Superior temporal gyrus (tissue), 1 donor: ENCODE results near the gene PCED1B.
"Not testable (repeated sequence)": the region's sequence is repeated elsewhere in the genome, so short reads cannot be mapped to it uniquely, and the experiment has no call there.

Experiments used
- DNase-seq: peaks from one replicate; pipeline ENCODE4 v3.0.0-alpha.2; 2016; ENCODE audit errors: extremely low spot score

Gene PCED1B

DNA sequence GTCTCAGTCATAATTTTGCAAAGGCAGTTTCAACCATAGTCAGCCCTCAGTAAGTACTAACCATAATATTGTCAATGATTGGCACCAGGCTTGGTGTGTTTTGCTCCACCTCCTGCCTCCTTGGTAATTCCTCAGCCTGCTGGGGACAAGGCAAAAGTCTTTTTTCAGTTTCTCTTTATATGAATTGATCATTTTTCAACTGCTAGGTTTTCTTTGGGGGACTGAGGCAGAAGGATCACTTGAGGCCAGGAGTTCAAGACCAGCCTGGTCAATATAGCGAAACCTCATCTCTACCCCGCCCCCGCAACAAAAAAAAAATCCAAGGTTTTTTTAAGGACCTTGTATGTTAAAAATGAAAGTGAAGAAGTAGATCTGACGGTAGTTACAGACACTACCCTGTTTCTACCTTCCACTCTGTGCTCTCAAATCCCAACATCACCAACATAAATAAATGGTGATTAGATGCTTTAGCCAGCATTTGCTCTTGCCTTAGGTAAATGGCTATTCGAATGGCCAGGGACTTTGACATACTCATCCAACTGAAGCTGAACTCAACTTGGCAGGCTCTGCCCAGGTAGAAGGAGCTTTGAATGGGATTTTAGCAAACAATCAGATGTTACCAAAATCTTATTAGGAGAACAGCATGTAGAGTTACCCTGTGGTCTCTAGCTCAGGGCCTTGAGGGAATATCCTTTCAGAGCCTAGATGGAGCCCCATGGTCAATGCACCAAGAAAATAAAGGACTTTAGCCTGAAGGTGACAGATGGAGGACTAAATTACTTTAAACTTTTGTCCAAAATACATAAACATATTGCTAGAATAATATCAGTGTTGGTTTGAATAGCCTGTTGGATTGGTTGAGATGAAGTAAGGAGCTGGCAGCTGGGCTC lies 127.3 kb downstream of the PCED1B start:
- DNase-seq: no peak

DNA sequence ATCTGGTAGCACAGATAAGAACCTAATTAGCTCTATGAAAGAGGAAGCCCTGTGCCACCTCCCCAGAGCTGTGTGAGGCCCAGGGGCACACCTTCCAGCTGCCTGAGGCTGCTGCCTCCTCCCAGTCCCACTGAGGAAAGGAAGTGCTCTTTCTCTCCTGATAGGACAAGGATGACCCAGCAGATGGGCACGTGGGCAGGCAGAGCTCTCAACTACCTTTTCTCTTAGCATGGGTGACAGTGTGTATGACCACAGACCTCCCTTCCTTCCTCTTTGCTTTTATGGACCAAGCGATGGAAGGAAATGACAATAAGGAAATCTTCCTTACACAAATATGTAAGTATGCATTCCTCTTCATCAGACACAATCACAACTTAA lies 127.9 kb downstream of the PCED1B start:
- DNase-seq: no peak

DNA sequence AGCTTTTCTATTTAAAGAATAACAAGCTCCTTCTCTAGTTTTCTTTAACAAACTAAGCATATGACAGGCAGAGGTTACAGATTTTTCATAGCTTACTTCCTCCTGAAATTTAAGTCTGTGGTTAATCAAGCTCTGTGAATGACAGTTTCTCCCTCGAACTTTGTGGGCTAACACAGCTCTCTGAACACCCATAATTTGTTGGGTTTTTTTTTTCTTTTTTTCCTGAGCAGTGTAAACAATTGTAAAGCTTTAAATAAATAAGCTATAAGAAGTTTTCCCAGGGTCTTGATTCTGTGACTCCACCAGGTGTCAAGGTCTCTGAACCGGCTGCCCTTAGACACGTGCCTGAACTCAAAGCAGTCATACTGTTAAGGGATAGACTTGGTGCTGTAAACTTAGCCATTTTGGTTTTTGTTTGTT lies 128.4 kb downstream of the PCED1B start:
- no peak for DNase-seq

DNA sequence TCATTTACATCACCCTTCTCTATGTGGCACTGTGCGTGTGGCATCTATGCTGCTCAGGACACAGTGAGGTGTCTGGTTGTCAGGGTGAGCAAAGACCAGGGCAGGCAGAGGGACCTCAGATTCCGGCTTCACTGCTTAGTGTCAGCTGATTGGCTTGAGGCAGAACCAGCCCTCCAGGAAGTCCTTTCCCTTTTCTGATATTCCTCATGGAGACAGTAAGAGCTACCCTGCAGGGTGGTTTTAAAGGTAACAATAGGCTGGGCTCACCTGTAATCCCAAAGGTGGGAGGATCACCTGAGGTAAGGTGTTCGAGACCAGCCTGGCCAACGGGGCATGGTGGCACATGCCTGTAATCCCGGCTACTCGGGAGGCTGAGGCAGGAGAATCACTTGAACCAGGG lies 129.6 kb downstream of the PCED1B start:
- DNase-seq: no peak

DNA sequence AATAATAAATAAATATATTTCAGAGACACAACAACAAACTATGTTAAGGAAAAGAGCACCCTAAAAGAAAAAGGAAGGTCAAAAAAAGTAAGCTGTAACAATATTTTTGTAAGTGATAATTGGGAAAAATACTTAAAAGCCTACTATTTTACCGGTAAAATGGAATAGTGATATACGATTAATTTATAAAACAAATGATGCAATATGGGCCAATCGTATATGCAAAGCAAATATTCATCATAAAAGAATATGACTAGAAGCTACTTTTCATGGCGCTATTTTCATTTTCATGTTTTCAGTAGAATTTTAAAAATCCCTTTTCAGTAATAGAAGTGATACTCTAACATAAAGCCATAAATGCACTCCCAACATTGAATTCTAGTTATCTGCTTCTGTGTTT lies 131.4 kb downstream of the PCED1B start:
- DNase-seq: no peak

DNA sequence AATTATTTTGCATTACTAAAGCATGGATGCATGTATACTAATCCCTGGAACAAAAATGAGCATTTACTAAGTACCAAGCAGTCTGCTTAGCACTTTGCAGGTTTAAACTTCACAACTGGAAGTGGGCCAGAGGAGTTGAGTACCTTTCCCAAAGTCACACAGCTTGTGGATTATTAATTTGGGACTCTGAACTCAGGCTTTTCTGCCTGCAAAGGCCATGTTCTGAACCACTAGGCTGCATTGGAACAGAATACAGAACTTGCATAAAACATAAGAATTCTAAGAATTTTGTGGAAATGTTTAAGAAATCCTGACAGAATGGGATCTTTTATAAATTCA lies 133.2 kb downstream of the PCED1B start:
- DNase-seq: no peak

DNA sequence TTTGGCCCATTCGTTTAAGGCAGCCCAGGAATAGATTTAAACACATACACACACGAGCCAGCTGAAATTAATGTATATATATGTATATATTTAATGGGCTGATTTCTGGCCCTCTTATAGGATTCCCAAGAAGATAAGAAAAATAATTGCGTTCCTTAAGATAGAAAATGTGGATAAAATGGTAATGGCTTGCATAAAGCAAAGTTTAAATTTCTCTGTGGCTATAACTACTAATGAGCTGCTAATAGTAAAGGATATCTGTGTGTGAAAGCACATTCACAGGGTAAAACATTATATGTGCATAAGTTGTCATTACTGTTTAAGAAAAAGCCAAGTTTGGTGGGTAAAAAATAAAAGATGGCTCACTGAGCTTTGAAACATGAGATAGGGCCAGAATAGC lies 134.0 kb downstream of the PCED1B start:
- no peak for DNase-seq

DNA sequence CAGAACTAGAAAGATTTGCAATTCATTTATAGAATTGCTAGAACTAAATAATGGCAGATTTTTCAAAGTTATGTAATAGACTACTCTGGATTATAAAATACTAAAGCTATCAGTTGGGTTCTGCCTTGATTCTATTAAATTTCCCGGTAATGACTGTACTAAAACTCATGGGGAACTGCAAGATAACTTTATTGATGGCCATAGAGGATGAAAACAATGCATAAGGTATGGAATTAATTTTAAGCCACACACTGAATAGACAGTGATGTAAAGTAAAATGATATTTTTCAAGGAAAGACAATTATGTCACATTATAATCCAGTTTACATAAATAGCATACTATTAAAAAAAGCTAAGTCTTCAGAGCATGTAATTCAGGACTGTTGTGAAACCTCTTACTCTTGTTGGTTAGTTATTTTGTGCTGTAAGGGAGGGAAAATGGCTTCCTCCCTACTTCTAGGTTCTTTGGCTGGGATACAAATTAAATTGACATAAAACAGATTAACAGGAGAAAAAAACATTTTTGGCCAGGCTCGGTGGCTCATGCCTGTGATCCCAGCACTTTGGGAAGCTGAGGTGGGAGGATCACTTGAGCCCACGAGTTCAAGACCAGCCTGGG lies 134.7 kb downstream of the PCED1B start:
- DNase-seq: no peak

DNA sequence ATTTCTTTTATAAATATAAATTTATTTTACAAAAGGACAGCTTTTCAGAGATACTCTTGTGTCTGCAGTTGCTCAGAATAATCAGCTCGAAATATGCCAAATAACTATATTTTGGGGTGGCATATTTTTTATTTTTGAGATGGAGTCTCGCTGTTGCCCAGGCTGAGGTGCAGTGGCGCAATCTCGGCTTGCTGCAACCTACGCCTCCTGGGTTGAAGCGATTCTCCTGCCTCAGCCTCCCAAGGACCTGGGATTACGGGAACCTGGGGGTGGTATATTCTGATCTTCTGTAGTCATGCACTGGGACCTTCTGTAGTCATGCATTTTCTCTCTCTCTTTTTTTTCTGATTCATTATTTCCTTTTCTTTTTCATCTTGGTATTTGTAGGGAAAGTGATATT lies 135.3 kb downstream of the PCED1B start:
- no peak for DNase-seq

DNA sequence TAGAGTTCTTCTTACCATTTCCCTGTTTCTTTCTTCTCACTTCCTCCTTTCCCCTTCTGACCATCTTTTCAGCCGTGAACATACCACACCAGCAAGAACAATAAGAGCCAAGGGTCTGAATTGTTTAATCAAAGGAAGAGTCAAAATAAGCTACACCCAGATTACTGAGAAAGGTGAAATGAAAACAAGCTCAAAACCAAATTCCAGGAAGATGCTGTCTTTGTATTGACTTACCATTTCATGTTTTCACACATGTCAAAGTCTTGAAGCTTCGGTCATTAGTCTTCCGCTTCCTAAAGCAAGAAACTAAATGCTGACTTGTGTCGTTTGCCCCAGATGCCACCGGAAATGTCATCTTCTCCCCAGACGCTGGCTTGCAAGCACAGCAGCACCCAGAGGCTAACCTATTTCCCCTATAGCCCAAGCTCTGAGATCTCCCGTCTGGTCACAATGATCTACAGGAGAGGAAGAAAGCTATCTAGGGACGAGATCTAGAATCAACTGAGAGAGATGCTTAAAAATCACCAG lies 136.8 kb downstream of the PCED1B start:
- DNase-seq: no peak

DNA sequence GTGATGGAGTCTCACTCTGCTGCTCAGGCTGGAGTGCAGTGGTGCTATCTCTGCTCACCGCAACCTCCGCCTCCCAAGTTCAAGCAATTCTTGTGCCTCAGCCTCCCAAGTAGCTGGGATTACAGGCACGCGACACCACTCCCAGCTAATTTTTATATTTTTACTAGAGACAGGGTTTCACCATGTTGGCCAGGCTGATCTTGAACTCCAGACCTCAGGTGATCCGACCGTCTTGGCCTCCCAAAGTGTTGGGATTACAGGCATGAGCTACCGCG lies 138.1 kb downstream of the PCED1B start:
- not testable (repeated sequence) for DNase-seq

DNA sequence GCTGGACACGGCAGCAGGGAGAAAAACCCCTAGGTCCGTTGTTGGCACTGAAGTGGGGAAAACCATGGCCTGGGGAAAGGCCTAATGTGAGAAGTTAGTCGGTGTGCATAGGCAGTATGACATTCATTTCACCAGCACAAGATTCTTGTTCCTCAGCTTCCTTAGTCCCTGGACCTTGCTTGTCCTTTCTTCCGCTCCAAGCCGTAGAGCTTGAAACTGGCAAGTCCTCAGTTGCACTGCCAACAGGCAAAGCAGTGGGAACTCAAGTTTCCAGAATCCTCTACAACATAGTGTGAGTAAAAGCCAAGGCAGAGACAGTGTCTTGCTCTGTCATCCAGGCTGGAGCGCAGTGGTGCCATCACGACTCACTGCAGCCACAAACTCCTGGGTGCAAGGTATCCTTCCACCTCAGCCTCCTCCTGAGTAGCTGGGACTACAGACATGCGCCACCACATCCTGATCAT lies 138.8 kb downstream of the PCED1B start:
- no peak for DNase-seq

DNA sequence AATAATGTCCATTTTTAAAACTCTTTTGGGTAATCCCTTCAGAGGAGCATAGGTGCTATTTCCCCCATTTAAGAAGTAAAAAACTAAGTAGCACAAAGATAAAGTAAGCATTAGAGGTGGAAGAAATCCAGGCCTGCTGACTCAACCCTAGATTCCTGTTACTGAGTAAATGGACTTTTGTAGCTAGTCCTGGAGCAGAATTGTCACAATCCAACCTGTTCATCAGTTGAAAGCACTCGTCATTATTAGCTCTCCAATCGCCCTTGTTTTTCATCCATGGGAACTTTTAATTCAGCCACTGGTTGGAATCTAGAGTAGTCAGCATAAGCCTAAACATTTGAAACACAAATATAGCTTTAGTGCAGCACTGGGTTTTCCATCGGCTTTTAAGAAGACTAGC lies 139.8 kb downstream of the PCED1B start:
- no peak for DNase-seq

DNA sequence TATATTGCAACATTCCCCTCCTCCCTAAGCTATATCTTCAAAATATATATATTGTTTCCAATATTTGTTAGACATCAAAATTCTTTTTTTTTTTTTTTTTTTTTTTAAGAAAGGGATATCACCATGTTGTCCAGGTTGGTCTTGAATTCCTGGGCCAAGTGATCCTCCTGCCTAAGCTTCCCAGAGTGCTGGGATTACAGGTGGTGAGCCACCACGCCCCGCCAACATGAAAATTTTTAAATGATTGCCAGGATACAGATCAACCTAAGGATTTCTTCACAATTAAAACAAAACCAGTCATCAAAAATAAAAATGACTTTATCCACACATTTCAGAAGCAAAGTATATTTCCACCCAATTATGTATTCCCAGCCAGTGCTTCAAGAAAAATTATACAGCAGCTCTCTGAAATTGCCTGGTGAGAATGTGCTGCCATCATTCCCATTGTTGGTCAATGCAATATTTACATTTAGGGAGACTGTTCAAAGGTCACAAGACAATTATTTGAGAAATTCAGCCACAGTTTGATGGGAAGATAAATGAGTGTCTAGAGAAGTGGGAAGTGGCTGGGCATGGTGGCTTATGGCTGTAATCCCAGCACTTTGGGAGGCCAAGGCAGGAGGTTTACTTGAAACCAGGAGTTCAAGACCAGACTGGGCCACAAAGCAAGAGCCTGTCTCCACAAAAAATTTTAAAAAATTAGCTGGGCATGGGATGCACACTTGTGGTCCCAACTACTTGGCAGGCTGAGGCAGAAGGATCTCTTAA lies 142.0 kb downstream of the PCED1B start:
- DNase-seq: no peak

DNA sequence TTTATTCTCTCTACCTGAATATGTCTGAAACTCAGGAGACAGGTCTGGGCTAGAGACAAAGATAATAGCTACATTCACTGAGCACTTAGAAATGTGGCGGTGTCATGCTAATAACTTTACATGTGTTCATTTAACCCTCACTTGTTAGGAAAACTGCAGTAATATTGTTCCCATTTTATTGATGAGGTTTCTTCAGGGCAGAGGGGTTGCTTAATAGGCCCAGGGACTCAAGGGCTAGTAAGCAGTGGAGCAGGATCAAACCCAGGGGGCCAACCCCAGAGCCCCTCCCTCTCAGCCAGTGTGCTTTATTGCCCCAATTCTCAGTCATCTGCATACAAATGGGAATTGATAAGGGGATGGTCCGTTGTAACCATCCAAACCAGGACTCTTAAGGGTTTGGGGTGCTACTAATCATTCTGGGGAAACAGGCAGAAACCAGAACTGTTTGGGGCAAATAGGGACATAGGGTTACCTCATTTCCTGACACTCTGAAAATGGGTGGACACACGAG lies 143.2 kb downstream of the PCED1B start:
- no peak for DNase-seq

DNA sequence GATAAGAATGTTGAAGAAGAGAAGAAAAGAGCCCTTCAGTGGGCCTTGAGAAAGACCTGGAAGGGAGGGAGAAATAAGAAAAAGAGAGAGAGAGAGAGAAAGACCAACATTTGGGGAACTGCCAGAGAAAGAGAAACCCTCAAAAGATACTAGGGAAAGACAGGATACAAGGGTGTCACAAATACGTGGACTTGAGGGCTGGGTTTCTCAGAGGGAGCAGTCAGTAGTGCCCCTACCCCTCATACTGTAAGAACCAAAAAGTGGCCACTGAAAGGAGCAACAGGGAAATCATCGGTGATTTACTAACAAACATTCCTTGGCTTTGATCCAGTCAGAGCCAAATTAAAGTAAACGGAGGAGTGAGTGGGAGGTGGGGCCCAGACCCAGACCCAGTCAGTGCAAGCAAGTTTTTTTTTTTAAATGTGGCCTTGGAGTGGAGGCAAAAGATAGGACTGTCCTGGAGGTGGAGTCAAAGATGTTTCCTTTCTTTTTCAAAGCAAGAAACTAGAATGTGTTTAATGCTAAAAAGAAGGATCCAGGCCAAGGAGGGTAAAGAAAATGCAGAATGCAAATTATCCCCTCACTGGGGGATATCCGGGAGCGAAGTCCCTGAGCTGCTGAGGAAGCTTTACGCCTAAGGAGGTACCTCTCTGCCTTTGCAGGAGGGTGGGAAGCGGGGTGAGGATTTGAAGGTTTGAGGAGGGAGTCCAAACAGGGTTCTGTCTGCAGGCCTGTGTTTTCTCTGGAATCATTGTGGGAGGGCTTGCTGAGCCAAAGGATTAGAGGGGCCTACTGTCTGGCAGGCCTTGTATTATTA lies 143.8 kb downstream of the PCED1B start:
- no peak for DNase-seq

DNA sequence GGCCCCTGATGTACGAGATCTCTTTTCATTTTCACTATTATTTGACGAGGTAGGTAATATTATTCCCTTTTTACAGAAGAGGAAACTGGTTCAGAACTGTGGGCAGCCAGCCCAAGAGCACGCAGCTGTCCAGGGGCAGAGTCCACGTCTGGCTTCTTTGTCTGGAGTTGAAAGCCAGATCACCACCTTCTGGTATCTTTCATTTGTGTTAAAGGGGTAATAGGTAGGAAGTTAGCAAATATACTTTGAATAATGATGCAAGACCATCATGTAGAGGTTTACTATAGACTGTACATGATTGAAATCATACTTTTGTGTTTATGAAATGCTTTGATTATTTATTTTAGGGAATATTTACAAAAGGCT lies 144.4 kb downstream of the PCED1B start:
- DNase-seq: no peak

DNA sequence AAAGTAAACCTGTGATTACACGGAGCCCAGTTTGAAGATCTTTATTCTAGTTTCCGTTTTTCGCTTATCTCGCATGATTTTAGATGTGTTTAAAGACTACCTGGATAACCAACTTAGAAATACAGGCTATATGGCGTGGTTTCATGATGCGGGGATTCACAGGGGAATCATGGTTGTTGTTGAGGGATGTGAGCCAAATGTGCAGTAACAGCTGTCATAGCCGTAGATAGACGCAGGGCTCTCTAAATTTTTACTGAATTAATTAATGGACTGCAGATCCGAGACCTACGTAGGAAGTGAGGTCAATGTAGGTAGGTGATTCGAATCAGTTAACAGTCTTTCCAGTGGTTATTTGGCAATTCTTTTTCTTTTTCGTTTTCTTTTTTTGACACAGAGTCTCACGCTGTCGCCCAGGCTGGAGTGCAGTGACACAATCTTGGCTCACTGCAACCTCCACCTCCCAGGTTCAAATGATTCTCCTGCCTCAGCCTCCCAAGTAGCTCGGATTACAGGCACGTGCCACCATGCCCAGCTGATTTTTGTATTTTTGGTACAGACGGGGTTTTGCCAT lies 145.2 kb downstream of the PCED1B start:
- no peak for DNase-seq

DNA sequence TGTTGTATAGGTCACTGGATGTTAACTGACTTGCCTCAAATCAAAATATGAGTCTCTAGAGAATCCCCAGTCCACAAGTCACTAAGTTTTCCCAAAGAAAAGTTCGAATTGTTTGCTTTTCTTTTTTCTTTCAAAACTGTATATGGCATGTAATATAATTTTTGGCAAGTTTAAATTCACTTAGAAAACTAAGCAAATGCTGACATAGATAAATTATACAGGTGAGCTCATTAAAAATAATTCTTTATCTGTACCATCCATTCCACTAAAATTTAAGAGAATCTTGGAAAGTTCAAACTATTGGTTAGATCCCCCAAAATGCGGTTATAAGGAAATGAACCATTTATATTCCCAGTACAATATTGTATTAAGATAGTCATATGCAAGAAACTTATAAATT lies 145.9 kb downstream of the PCED1B start:
- DNase-seq: no peak

DNA sequence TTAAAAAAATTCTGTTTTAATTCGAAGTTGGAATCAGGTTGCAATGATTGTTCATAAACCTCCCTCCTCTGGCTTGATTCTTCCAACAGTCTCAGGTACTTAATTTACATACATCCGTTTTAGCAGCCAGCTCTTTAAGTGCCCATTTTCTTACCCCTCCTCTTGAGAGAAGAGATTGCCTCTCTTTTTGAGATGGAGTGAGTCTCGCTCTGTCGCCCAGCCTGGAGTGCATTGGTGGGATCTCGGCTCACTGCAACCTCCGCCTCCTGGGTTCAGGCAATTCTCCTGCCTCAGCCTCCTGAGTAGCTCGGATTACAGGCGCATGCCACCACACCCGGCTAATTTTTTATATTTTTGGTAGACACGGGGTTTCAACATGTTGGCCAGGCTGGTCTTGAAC lies 146.8 kb downstream of the PCED1B start:
- DNase-seq: no peak

DNA sequence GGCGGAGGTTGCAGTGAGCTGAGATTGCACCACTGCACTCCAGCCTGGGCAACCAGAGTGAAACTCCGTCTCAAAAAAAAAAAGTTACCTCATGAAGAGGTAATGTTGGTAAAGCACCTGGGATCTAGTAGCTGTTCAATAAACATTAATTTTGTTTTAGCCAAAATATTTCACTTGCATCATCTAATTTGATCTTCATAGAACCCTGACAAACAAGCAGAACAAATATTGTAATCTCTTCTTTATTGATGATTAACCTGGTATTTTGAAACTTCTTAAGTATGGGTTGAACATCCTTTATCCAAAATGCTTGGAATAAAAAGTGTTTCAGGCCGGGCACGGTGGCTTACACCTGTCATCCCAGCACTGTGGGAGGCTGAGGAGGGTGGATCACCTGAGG lies 149.4 kb downstream of the PCED1B start:
- no peak for DNase-seq
